Measurements from ENCODE around the gene MPP3.

- TF ChIP-seq POLR2A (IDR thresholded peaks at IDR 0.05) (no peak), CTCF (IDR thresholded peaks at IDR 0.05) (no peak)
Observed at GRCh38 chr17:43874293-43874692, 41.3 kb upstream of the MPP3 start.

All from testis (tissue), 2 donors.